GM23338 (cell line): ENCODE results near the gene AAGAB. TPM values are rescaled to one million over a fixed set of nuclear protein-coding genes. Genes with fewer than 3 reads are reported as not detected.

Experiments used
- ATAC-seq: fragments of 200-7000 bp; cut with Tn5 transposase; 3 replicates; pipeline ENCODE4 v1.9.1; 2020
- DNase-seq: peaks from one replicate; pipeline ENCODE4 v3.0.0-alpha.2; 2015; ENCODE audit warnings: low spot score
- H2AFZ ChIP-seq: fragments of 200-600 bp; sonication (generic); 2 replicates; pipeline ENCODE4 v1.8.0; 2016; ENCODE audit warnings: antibody characterized with exemption, mild to moderate bottlenecking, moderate library complexity
- H3F3A ChIP-seq: fragments of 200-600 bp; sonication (generic); replicated peaks from 2 replicates; pipeline ENCODE4 v1.8.0; 2017; ENCODE audit warnings: antibody characterized with exemption, mixed run types, low read depth
- H3K27ac ChIP-seq: fragments of 200-600 bp; sonication (generic); 2 replicates; pipeline ENCODE4 v1.6.1; 2016; ENCODE audit warnings: low read depth
- H3K27me3 ChIP-seq: fragments of 200-600 bp; sonication (generic); 2 replicates; pipeline ENCODE4 v1.8.0; 2016; ENCODE audit warnings: mild to moderate bottlenecking, mixed run types, moderate library complexity; ENCODE audit not compliant: insufficient read depth
- H3K36me3 ChIP-seq: fragments of 200-600 bp; sonication (generic); 2 replicates; pipeline ENCODE4 v1.8.0; 2016; ENCODE audit warnings: mild to moderate bottlenecking; ENCODE audit not compliant: insufficient read depth
- H3K4me1 ChIP-seq: fragments of 200-600 bp; sonication (generic); 2 replicates; pipeline ENCODE4 v1.8.0; 2016; ENCODE audit warnings: mild to moderate bottlenecking, moderate library complexity; ENCODE audit not compliant: insufficient read depth
- H3K4me2 ChIP-seq: fragments of 200-600 bp; sonication (generic); 2 replicates; pipeline ENCODE4 v1.7.1; 2017; ENCODE audit warnings: mixed run types
- H3K4me3 ChIP-seq: fragments of 200-600 bp; sonication (generic); 2 replicates; pipeline ENCODE4 v1.6.1; 2016; ENCODE audit warnings: mixed run types
- H3K79me2 ChIP-seq: fragments of 200-600 bp; sonication (generic); replicated peaks from 2 replicates; pipeline ENCODE4 v1.8.0; 2017; ENCODE audit warnings: mild to moderate bottlenecking; ENCODE audit not compliant: insufficient read depth
- H3K9me2 ChIP-seq: fragments of 200-600 bp; sonication (generic); 2 replicates; pipeline ENCODE4 v1.8.0; 2017; ENCODE audit not compliant: insufficient read depth
- H4K20me1 ChIP-seq: fragments of 200-600 bp; sonication (generic); replicated peaks from 2 replicates; pipeline ENCODE4 v1.8.0; 2017; ENCODE audit warnings: mild to moderate bottlenecking; ENCODE audit not compliant: insufficient read depth
- H3K27ac Mint-ChIP-seq: 2 replicates; pipeline ENCODE4 v1.8.0; 2020; ENCODE audit warnings: inconsistent platforms, mild to moderate bottlenecking, moderate library complexity, mixed read lengths
- H3K27me3 Mint-ChIP-seq: 3 replicates; pipeline ENCODE4 v1.8.0; 2022; ENCODE audit warnings: low read depth, mild to moderate bottlenecking, moderate library complexity, mixed read lengths, inconsistent platforms; ENCODE audit not compliant: insufficient read depth, poor library complexity
- H3K36me3 Mint-ChIP-seq: 3 replicates; pipeline ENCODE4 v1.8.0; 2021; ENCODE audit warnings: low read depth, mild to moderate bottlenecking, inconsistent platforms, moderate library complexity, mixed read lengths
- H3K4me1 Mint-ChIP-seq: 3 replicates; pipeline ENCODE4 v1.8.0; 2020; ENCODE audit warnings: mild to moderate bottlenecking, inconsistent platforms, mixed read lengths
- H3K4me3 Mint-ChIP-seq: 3 replicates; pipeline ENCODE4 v1.8.0; 2021; ENCODE audit warnings: moderate library complexity, mild to moderate bottlenecking, inconsistent platforms, mixed read lengths
- H3K9me3 Mint-ChIP-seq: 3 replicates; pipeline ENCODE4 v1.8.0; 2020; ENCODE audit warnings: moderate library complexity, mild to moderate bottlenecking, inconsistent platforms, mixed read lengths
- JUNB ChIP-seq: IDR thresholded peaks from one replicate; pipeline ENCODE4 v1.6.1; 2016; ENCODE audit warnings: antibody characterized with exemption; ENCODE audit not compliant: unreplicated experiment
- STAT1 ChIP-seq: IDR thresholded peaks from one replicate; pipeline ENCODE4 v1.6.1; 2016; ENCODE audit warnings: antibody characterized with exemption; ENCODE audit not compliant: unreplicated experiment
- ZNF114 ChIP-seq: fragments of 250-450 bp; sonication (Bioruptor Pico); IDR thresholded peaks from 2 replicates; pipeline ENCODE4 v1.5.0; 2020; ENCODE audit warnings: mild to moderate bottlenecking, moderate library complexity
- ZNF331 ChIP-seq: fragments of 250-450 bp; sonication (Bioruptor Pico); IDR thresholded peaks from 2 replicates; pipeline ENCODE4 v1.5.0; 2020; ENCODE audit warnings: low read depth, mild to moderate bottlenecking, moderate library complexity
- polyA plus RNA-seq: library from polyadenylated mRNA; unstranded; fragments of >200 nt; fragmentation: Nextera tagmentation; extraction: Ambion mirVana; gene quantifications from 2 replicates; pipeline ENCODE4 v1.2.1, GENCODE V29; 2016
- total RNA-seq: library from RNA; depleted of rRNA; stranded (reverse); fragments of >200 nt; shearing (Covaris generic); gene quantifications from 2 replicates; pipeline ENCODE4 v1.2.3, GENCODE V29; 2014
- TF ChIP-seq, protein P1 (sequence below): IDR thresholded peaks from one replicate; pipeline ENCODE4 v1.6.1; 2018; ENCODE audit warnings: antibody characterized with exemption; ENCODE audit not compliant: unreplicated experiment
- TF ChIP-seq, protein P2 (sequence below), 2 experiments: fragments of 200-600 bp in 1 of 2; sonication (generic) in 1 of 2; conservative IDR thresholded peaks; 2 replicates each; pipeline versions ENCODE4 v1.5.1 to v1.6.1; 2016 to 2017; ENCODE audit warnings: antibody characterized with exemption in 2 of 2, low read depth in 2 of 2, mild to moderate bottlenecking in 2 of 2, moderate library complexity in 1 of 2
- TF ChIP-seq, protein P3 (sequence below): fragments of 250-450 bp; sonication (Bioruptor Pico); IDR thresholded peaks from 2 replicates; pipeline ENCODE4 v1.5.0; 2020; ENCODE audit warnings: mild to moderate bottlenecking, moderate library complexity

Gene AAGAB
- total and polyA plus RNA-seq, 2 experiments from 2014 or later: 20.8 to 42.8 TPM

DNA sequence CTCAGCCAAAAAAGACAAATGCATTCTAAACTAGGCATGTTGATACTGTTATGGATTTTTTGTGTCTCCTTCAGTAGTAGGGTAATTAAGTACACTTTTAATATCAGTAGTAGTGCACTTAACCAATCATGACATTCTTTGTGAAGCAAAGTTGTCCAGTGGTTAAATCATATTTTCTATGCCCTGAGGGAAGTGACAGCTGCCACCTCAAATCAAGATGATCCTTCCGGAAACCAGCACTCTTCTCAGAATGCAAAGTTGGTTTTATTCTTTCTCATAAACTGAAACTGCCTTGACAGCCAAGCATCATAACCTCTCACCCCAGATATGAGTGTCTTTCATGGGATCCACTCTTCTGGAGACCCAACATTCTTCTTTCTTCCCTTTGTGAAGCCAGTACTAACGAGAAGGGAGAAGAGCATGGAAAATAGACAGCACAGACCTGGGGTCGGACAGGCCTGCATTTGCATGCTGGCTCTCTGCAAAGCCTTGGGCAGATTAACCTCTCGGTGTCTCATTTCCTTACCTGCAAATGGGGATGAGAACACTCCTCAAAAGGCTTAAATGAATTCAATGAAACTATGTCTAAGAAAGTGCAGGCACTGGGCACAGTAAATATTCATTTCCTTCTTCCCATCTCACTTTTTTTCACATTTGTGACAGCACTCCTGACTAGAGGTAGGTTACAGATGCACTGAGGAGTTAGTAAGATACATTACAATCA lies 13.2 kb downstream of the AAGAB start (continued):
- TF ChIP-seq, protein P1, sequence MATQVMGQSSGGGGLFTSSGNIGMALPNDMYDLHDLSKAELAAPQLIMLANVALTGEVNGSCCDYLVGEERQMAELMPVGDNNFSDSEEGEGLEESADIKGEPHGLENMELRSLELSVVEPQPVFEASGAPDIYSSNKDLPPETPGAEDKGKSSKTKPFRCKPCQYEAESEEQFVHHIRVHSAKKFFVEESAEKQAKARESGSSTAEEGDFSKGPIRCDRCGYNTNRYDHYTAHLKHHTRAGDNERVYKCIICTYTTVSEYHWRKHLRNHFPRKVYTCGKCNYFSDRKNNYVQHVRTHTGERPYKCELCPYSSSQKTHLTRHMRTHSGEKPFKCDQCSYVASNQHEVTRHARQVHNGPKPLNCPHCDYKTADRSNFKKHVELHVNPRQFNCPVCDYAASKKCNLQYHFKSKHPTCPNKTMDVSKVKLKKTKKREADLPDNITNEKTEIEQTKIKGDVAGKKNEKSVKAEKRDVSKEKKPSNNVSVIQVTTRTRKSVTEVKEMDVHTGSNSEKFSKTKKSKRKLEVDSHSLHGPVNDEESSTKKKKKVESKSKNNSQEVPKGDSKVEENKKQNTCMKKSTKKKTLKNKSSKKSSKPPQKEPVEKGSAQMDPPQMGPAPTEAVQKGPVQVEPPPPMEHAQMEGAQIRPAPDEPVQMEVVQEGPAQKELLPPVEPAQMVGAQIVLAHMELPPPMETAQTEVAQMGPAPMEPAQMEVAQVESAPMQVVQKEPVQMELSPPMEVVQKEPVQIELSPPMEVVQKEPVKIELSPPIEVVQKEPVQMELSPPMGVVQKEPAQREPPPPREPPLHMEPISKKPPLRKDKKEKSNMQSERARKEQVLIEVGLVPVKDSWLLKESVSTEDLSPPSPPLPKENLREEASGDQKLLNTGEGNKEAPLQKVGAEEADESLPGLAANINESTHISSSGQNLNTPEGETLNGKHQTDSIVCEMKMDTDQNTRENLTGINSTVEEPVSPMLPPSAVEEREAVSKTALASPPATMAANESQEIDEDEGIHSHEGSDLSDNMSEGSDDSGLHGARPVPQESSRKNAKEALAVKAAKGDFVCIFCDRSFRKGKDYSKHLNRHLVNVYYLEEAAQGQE: no peak
- no peak for TF ChIP-seq STAT1
- no peak for TF ChIP-seq JUNB
- no peak for TF ChIP-seq ZNF331 (CRISPR knock-in tag)

DNA sequence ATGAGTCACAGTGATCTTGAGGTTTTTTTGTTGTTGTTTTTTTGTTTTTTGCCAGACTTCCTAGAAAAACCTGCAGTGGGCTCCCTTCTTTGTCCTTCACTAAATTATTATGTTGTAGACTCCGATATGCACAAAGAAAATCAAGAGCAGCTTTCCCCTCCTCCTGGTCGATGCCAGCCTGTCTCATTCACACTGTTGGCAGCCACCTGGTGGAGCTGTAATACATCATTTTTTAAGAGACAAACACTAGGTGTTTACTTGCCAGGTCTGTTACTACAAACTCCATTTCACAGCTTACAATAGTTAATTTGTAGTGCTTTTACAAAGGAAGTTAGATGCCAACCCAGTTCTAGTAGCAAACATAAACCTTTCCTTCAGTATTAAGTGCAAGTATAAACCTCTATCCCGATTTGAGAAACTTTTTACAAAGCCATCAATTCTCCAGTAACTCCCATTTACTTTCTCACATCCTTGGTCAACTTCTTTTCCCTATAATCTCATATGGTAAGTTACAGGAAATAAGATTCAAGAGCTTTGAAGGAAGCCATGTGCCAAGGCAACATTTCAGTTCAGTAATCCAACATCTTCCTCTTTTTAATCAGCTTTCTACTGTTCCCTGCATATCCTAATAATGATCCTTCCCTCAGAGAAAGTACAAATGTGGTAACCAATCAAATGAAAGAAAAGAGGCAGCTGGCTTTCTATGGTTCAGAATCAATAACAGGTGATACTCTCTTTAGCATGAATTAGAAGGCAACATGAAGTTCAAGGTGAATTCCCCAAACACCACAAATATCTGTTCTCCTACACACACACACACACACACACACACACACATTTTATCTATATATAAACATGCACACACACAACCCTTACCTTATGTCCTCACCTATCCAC lies 14.0 kb downstream of the AAGAB start:
- no peak overlapping the region for H3K4me2 ChIP-seq
- no peaks in the 10 kb centered on the region for H3K27me3 Mint-ChIP-seq
- H3K79me2 ChIP-seq: peaks cover 88% of the 10 kb centered on the region

More for the DNA sequence above, 14.0 kb downstream of the AAGAB start:
- H4K20me1 ChIP-seq: peaks cover 9% of the 10 kb centered on the region; the same call in 1 of the 2 replicates
- H3K4me1 Mint-ChIP-seq: peaks cover 32% of the 10 kb centered on the region
- no peak overlapping the region for H3K27ac Mint-ChIP-seq
- DNase-seq (peak; percentile 39), ATAC-seq (peak; percentile 68)
- no peak overlapping the region for H2AFZ ChIP-seq
- H3K4me3 Mint-ChIP-seq: no peak overlapping the region
- no peaks in the 10 kb centered on the region for H3K36me3 ChIP-seq
- TF ChIP-seq, protein P2, sequence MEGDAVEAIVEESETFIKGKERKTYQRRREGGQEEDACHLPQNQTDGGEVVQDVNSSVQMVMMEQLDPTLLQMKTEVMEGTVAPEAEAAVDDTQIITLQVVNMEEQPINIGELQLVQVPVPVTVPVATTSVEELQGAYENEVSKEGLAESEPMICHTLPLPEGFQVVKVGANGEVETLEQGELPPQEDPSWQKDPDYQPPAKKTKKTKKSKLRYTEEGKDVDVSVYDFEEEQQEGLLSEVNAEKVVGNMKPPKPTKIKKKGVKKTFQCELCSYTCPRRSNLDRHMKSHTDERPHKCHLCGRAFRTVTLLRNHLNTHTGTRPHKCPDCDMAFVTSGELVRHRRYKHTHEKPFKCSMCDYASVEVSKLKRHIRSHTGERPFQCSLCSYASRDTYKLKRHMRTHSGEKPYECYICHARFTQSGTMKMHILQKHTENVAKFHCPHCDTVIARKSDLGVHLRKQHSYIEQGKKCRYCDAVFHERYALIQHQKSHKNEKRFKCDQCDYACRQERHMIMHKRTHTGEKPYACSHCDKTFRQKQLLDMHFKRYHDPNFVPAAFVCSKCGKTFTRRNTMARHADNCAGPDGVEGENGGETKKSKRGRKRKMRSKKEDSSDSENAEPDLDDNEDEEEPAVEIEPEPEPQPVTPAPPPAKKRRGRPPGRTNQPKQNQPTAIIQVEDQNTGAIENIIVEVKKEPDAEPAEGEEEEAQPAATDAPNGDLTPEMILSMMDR (conservative IDR thresholded peaks at IDR 0.05; ENCODE audit: low read depth in 2 of 2): peak; percentile 58 to 67
- TF ChIP-seq ZNF331 (CRISPR knock-in tag) (no peak), JUNB (no peak), ZNF114 (CRISPR knock-in tag) (no peak)
- TF ChIP-seq, protein P3, sequence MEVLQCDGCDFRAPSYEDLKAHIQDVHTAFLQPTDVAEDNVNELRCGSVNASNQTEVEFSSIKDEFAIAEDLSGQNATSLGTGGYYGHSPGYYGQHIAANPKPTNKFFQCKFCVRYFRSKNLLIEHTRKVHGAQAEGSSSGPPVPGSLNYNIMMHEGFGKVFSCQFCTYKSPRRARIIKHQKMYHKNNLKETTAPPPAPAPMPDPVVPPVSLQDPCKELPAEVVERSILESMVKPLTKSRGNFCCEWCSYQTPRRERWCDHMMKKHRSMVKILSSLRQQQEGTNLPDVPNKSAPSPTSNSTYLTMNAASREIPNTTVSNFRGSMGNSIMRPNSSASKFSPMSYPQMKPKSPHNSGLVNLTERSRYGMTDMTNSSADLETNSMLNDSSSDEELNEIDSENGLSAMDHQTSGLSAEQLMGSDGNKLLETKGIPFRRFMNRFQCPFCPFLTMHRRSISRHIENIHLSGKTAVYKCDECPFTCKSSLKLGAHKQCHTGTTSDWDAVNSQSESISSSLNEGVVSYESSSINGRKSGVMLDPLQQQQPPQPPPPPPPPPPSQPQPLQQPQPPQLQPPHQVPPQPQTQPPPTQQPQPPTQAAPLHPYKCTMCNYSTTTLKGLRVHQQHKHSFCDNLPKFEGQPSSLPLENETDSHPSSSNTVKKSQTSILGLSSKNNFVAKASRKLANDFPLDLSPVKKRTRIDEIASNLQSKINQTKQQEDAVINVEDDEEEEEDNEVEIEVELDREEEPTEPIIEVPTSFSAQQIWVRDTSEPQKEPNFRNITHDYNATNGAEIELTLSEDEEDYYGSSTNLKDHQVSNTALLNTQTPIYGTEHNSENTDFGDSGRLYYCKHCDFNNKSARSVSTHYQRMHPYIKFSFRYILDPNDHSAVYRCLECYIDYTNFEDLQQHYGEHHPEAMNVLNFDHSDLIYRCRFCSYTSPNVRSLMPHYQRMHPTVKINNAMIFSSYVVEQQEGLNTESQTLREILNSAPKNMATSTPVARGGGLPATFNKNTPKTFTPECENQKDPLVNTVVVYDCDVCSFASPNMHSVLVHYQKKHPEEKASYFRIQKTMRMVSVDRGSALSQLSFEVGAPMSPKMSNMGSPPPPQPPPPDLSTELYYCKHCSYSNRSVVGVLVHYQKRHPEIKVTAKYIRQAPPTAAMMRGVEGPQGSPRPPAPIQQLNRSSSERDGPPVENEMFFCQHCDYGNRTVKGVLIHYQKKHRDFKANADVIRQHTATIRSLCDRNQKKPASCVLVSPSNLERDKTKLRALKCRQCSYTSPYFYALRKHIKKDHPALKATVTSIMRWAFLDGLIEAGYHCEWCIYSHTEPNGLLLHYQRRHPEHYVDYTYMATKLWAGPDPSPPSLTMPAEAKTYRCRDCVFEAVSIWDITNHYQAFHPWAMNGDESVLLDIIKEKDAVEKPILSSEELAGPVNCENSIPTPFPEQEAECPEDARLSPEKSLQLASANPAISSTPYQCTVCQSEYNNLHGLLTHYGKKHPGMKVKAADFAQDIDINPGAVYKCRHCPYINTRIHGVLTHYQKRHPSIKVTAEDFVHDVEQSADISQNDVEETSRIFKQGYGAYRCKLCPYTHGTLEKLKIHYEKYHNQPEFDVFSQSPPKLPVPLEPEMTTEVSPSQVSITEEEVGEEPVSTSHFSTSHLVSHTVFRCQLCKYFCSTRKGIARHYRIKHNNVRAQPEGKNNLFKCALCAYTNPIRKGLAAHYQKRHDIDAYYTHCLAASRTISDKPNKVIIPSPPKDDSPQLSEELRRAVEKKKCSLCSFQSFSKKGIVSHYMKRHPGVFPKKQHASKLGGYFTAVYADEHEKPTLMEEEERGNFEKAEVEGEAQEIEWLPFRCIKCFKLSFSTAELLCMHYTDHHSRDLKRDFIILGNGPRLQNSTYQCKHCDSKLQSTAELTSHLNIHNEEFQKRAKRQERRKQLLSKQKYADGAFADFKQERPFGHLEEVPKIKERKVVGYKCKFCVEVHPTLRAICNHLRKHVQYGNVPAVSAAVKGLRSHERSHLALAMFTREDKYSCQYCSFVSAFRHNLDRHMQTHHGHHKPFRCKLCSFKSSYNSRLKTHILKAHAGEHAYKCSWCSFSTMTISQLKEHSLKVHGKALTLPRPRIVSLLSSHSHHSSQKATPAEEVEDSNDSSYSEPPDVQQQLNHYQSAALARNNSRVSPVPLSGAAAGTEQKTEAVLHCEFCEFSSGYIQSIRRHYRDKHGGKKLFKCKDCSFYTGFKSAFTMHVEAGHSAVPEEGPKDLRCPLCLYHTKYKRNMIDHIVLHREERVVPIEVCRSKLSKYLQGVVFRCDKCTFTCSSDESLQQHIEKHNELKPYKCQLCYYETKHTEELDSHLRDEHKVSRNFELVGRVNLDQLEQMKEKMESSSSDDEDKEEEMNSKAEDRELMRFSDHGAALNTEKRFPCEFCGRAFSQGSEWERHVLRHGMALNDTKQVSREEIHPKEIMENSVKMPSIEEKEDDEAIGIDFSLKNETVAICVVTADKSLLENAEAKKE (CRISPR knock-in tag): no peak
- H3K27ac ChIP-seq: no peak overlapping the region
- H3K27me3 ChIP-seq: no peaks in the 10 kb centered on the region
- peaks cover 5% of the 10 kb centered on the region; the same call in 2 of the 3 replicates for H3K36me3 Mint-ChIP-seq
- H3K4me1 ChIP-seq: peaks cover 18% of the 10 kb centered on the region
- H3K9me3 Mint-ChIP-seq: no peaks in the 10 kb centered on the region
- H3K4me3 ChIP-seq: no peak overlapping the region
- H3K9me2 ChIP-seq: no peaks in the 10 kb centered on the region
- no peaks in the 10 kb centered on the region for H3F3A ChIP-seq
